ENCODE measurements around the gene ITGA11. TPM values are rescaled to one million over a fixed set of nuclear protein-coding genes. Genes with fewer than 3 reads are reported as not detected.
A peak's percentile ranks its signal among the peaks of the same experiment; 100 is the strongest.

Gene ITGA11
- total and polyA plus RNA-seq, 2 of the 13 experiments (the other 11 are each of a cell fraction or from before 2014, with no cell fraction given) = not detected

GRCh38 chr15:68275165-68275746 is 156.7 kb downstream of the ITGA11 start (continued):
- TF ChIP-seq SAP130 (CRISPR knock-in tag; IDR thresholded peaks at IDR 0.05; ENCODE audit: low read depth) (peak; percentile 43), PPARG (CRISPR knock-in tag; conservative IDR thresholded peaks at IDR 0.05) (0 out of 2 replicates have a peak, but pooled peaks have one; percentile 19), SMC3 (IDR thresholded peaks at IDR 0.05; ENCODE audit: low read length) (no peak), ZNF432 (CRISPR knock-in tag; IDR thresholded peaks at IDR 0.05; ENCODE audit: borderline replicate concordance) (no peak), RXRB (CRISPR knock-in tag; IDR thresholded peaks at IDR 0.05; ENCODE audit: borderline replicate concordance) (peak; percentile 50; the same call in 1 of the 2 replicates), ZFP41 (CRISPR knock-in tag; IDR thresholded peaks at IDR 0.05; ENCODE audit: borderline replicate concordance) (no peak), NCOA1 (CRISPR knock-in tag; IDR thresholded peaks at IDR 0.05) (no peak), RARA (CRISPR knock-in tag; IDR thresholded peaks at IDR 0.05) (peak; percentile 61), THAP8 (CRISPR knock-in tag; IDR thresholded peaks at IDR 0.05; ENCODE audit: borderline replicate concordance) (no peak), EEA1 (CRISPR knock-in tag; IDR thresholded peaks at IDR 0.05; ENCODE audit: borderline replicate concordance) (no peak), IRF9 (CRISPR knock-in tag; IDR thresholded peaks at IDR 0.05; ENCODE audit: borderline replicate concordance) (no peak), CENPBD1 (CRISPR knock-in tag; IDR thresholded peaks at IDR 0.05; ENCODE audit: borderline replicate concordance, low read depth) (no peak), TBX2 (CRISPR knock-in tag; IDR thresholded peaks at IDR 0.05; ENCODE audit: borderline replicate concordance) (0 out of 2 replicates have a peak, but pooled peaks have one; percentile 17), SNAPC2 (CRISPR knock-in tag; IDR thresholded peaks at IDR 0.05) (no peak), KAT8 (CRISPR knock-in tag; IDR thresholded peaks at IDR 0.05) (no peak), NPAS2 (CRISPR knock-in tag; IDR thresholded peaks at IDR 0.05; ENCODE audit: borderline replicate concordance) (no peak), CCAR2 (optimal IDR thresholded peaks at IDR 0.05; ENCODE audit: low read depth, low read length) (no peak), ZHX2 (IDR thresholded peaks at IDR 0.05; ENCODE audit: low read depth) (no peak), ZHX2 (CRISPR knock-in tag; IDR thresholded peaks at IDR 0.05; ENCODE audit: borderline replicate concordance) (no peak), FOXK1 (CRISPR knock-in tag; IDR thresholded peaks at IDR 0.05; ENCODE audit: borderline replicate concordance, low read depth) (peak; percentile 93), SP1 (IDR thresholded peaks at IDR 0.05) (no peak), SP1 (CRISPR knock-in tag; IDR thresholded peaks at IDR 0.05) (no peak), NFYB (CRISPR knock-in tag; IDR thresholded peaks at IDR 0.05) (no peak)
